Glutamatergic neuron (in vitro differentiated cells): ENCODE data around the gene SYMPK. TPM values are rescaled to one million over a fixed set of nuclear protein-coding genes. Genes with fewer than 3 reads are reported as not detected.
"Not testable (repeated sequence)": the region's sequence is repeated elsewhere in the genome, so short reads cannot be mapped to it uniquely, and the experiment has no call there.

ENCODE experiments used
- DNase-seq: peaks from one replicate; pipeline ENCODE4 v3.0.0; 2022
- H3K27ac Mint-ChIP-seq: one replicate; pipeline ENCODE4 v1.8.0; 2020; ENCODE audit warnings: mild to moderate bottlenecking, mixed read lengths, inconsistent platforms; ENCODE audit not compliant: unreplicated experiment
- H3K27me3 Mint-ChIP-seq: one replicate; pipeline ENCODE4 v1.8.0; 2020; ENCODE audit warnings: mild to moderate bottlenecking, moderate library complexity, mixed read lengths, inconsistent platforms; ENCODE audit not compliant: unreplicated experiment
- H3K36me3 Mint-ChIP-seq: one replicate; pipeline ENCODE4 v1.8.0; 2020; ENCODE audit warnings: mild to moderate bottlenecking, mixed read lengths, inconsistent platforms; ENCODE audit not compliant: unreplicated experiment
- H3K4me1 Mint-ChIP-seq: one replicate; pipeline ENCODE4 v1.8.0; 2020; ENCODE audit warnings: mild to moderate bottlenecking, low read depth, mixed read lengths, inconsistent platforms; ENCODE audit not compliant: unreplicated experiment
- H3K4me3 Mint-ChIP-seq: one replicate; pipeline ENCODE4 v1.8.0; 2020; ENCODE audit warnings: mild to moderate bottlenecking, mixed read lengths, inconsistent platforms; ENCODE audit not compliant: unreplicated experiment
- H3K9me3 Mint-ChIP-seq: one replicate; pipeline ENCODE4 v1.8.0; 2020; ENCODE audit warnings: mild to moderate bottlenecking, moderate library complexity, mixed read lengths, inconsistent platforms; ENCODE audit not compliant: unreplicated experiment
- CTCF ChIP-seq: fragments of 200-600 bp; sonication (generic); IDR thresholded peaks from one replicate; pipeline ENCODE4 v1.5.0; 2021; ENCODE audit not compliant: partially characterized antibody, unreplicated experiment
- total RNA-seq: library from RNA; stranded (reverse); fragmentation: NEBNext Ultra II Directional; extraction: Animal tissue kit (Norgen Biotek cat#: 25700); gene quantifications from one replicate; pipeline ENCODE4 v1.2.1, GENCODE V29; 2021; ENCODE audit not compliant: unreplicated experiment

SYMPK gene
- total RNA-seq, 1 donor from 2014 or later: 78.1 TPM

GRCh38 chr19:45873219-45873772 lies 10.3 kb upstream of the SYMPK start:
- no peak for DNase-seq
- H3K36me3 Mint-ChIP-seq: no peaks in the 10 kb centered on the region
- H3K27me3 Mint-ChIP-seq: peaks cover 8% of the 10 kb centered on the region
- no peak overlapping the region for H3K4me3 Mint-ChIP-seq
- peaks cover 8% of the 10 kb centered on the region for H3K4me1 Mint-ChIP-seq
- H3K9me3 Mint-ChIP-seq: peaks cover 5% of the 10 kb centered on the region
- H3K27ac Mint-ChIP-seq: no peak overlapping the region
- TF ChIP-seq CTCF: no peak

GRCh38 chr19:45872095-45872919 lies 9.4 kb upstream of the SYMPK start:
- TF ChIP-seq CTCF: no peak
- peaks cover 4% of the 10 kb centered on the region for H3K9me3 Mint-ChIP-seq

GRCh38 chr19:45870798-45871197 lies 7.9 kb upstream of the SYMPK start:
- Mint-ChIP-seq H3K27me3 (peaks cover 8% of the 10 kb centered on the region), H3K36me3 (no peaks in the 10 kb centered on the region), H3K4me1 (no peaks in the 10 kb centered on the region), H3K9me3 (peaks cover 4% of the 10 kb centered on the region), H3K4me3 (no peak overlapping the region), H3K27ac (no peak overlapping the region)
- DNase-seq: no peak
- no peak for TF ChIP-seq CTCF

More at GRCh38 chr19:45872095-45872919, 9.4 kb upstream of the SYMPK start:
- Mint-ChIP-seq H3K4me1 (peaks cover 3% of the 10 kb centered on the region), H3K4me3 (no peak overlapping the region), H3K27me3 (peaks cover 8% of the 10 kb centered on the region), H3K27ac (no peak overlapping the region), H3K36me3 (no peaks in the 10 kb centered on the region)
- DNase-seq: no peak

GRCh38 chr19:45867241-45867640 lies 4.3 kb upstream of the SYMPK start:
- not testable (repeated sequence) for H3K27ac Mint-ChIP-seq, H3K36me3 Mint-ChIP-seq, DNase-seq, H3K4me1 Mint-ChIP-seq, H3K4me3 Mint-ChIP-seq
- H3K27me3 Mint-ChIP-seq: peaks cover 27% of the 10 kb centered on the region
- H3K9me3 Mint-ChIP-seq: peaks cover 15% of the 10 kb centered on the region

GRCh38 chr19:45866400-45867176 lies 3.6 kb upstream of the SYMPK start:
- H3K4me3 Mint-ChIP-seq: no peak overlapping the region
- H3K36me3 Mint-ChIP-seq: no peaks in the 10 kb centered on the region
- no peaks in the 10 kb centered on the region for H3K4me1 Mint-ChIP-seq
- no peak overlapping the region for H3K27ac Mint-ChIP-seq
- peaks cover 15% of the 10 kb centered on the region for H3K9me3 Mint-ChIP-seq
- peaks cover 30% of the 10 kb centered on the region for H3K27me3 Mint-ChIP-seq
- DNase-seq: no peak
- TF ChIP-seq CTCF: no peak
